Activated CD8-positive, alpha-beta memory T cell treated with anti-CD3 and anti-CD28 coated beads for 1 hour (primary cell): ENCODE results near the gene ST7.
"Not testable (repeated sequence)": the region's sequence is repeated elsewhere in the genome, so short reads cannot be mapped to it uniquely, and the experiment has no call there.

Source experiments
- DNase-seq, 2 donors: peaks; one replicate each; pipeline ENCODE4 v3.0.0-alpha.2; 2020; ENCODE audit warnings: low read depth in 1 of 2; ENCODE audit errors: extremely low read depth in 1 of 2

The ST7 gene

DNA sequence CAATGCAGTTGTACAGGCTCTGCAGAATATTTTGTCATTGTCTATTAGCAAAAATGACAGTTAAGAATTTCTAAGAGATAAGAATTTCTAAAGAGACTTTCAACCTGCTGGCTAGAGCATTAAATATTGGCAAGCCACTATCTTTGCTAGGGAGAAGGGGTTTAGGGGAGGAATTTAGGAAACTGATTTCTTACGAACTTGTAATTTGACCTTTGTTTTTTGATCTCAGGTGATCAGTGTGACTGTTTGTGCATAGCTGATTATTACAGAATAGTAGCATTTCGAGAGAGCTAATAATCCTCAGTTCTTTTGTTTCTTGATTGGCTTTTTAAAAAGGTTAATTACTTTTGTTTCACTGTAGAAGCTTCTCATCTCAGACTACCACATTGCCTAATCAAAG, 68.1 kb downstream of the ST7 start:
- DNase-seq, result no peak

DNA sequence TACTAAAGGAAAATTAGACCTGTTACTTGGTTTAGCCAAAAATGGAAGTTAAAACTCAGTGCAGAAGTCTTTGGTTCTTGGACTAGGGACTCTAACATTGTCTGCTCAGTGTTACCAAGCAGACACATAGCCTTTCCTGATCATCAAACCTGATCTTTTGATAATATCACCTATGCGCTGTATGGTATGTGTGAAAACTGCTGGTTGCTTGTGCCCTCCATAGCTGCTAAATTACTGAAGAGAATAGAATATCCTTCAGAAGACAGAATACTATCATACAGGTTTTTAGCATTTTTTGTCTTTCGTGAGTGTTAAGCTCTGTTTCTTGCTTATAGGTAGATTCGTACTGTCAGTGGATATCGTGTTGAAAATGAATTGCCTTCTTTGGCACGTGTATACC, 68.7 kb downstream of the ST7 start:
- no peak for DNase-seq

DNA sequence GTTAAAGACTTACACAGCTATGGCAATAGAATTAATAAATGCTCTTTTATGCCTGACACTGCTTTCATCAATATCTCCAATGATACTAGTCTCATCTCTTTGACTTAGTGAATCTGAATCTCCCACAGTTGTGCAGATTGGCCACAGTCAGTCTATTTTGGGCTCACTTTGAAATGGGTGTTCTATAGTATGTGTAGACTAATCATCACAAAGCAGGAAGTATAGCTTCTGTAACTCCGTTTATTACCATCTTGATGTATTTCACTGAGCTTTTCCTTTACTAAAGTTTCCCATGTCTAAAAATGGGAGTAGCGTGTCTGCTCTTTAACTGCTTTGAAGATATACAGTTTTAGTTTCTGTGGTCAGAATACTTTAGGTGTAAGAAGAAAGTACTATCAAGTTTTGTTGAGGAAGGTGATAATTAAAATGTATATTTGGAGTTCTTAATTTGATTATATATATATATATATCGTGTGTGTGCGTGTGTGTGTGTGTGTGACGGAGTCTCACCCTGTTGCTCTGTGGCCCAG, 70.1 kb downstream of the ST7 start:
- DNase-seq, result no peak

DNA sequence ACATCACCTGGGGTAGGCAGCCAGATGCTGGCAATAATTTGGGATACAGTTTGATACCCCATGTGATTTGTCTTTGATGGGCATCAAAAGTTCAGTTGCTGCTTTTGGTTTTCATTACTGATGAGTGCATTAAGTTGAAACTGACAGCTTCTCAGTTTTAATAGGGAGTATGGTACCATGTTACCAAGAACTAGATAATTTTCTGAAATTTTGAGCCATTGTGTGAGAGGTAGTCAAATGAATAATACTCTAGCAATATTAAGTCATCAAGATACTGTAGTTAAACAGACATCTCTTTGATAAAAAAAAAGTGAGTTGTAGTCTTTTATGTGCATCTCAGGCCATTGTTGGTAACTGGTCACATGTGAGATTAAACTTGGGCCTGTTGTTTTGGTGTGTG, 71.5 kb downstream of the ST7 start:
- DNase-seq, result no peak

DNA sequence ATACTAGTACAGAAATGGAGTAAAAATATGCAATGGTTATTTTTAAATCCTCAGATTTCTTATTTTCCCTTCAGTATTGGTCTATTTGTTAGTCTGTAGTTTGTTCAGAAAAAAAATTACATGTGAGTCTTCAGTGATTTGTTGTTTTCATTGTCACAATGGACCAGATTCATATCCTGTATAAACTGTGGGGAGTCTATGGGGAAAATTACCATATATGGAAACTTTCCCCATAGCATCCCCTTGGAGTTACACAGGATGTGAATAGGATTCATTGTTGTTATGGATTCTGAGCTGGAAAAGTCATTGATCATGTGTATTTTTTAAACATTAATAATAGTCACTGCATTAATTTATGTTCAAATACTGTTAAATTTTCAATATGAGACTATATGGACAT, 72.6 kb downstream of the ST7 start:
- DNase-seq, result no peak

DNA sequence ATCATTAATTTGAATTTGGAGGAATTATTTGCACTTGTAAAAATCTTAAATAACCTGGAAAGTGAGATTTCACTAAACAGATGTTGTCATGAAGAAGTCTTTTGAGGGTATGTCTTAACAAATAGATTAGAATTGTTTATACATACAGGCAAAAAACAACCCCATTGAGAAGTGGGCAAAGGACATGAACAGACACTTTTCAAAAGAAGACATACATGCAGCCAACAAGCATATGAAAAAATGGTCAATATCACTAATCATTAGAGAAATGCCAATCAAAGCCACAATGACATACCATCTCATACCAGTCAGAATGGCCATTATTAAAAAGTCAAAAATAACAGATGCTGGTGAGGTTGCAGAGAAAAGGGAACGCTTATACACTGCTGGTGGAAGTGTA, 77.0 kb downstream of the ST7 start:
- DNase-seq, result not testable (repeated sequence)

DNA sequence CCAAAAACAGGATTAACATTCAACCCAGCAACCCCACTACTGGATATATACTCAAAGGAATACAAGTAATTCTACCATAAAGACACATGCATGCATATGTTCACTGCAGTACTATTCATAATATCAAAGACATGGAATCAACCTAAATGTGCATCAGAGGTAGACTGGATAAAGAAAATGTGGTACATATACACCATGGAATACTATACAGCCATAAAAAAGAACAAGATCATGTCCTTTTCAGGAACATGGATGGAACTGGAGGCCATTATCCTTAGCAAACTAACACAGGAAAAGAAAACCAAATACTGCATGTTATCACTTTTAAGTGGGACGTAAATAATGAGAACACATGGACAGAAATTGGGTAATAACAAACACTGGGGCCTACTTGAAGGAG, 77.5 kb downstream of the ST7 start:
- DNase-seq, result not testable (repeated sequence)

DNA sequence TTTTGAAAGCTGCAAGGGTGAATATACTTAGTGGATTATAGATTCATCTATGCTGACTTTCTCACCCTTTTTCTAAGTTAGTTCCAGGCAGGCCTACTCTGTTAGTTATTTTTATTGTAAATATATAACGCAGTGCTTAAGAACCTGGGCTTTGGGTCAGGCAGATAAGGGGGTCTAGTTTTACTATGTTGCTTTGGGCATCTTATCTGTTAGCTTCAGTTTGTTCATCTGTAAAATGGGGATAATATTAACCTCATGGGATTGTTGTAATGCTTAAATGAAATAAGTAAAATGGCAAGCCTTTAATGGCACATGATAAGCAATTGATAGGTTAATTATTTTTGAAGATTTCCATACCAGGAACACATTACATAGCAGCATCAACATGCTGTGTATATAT, 79.5 kb downstream of the ST7 start:
- DNase-seq, result no peak

DNA sequence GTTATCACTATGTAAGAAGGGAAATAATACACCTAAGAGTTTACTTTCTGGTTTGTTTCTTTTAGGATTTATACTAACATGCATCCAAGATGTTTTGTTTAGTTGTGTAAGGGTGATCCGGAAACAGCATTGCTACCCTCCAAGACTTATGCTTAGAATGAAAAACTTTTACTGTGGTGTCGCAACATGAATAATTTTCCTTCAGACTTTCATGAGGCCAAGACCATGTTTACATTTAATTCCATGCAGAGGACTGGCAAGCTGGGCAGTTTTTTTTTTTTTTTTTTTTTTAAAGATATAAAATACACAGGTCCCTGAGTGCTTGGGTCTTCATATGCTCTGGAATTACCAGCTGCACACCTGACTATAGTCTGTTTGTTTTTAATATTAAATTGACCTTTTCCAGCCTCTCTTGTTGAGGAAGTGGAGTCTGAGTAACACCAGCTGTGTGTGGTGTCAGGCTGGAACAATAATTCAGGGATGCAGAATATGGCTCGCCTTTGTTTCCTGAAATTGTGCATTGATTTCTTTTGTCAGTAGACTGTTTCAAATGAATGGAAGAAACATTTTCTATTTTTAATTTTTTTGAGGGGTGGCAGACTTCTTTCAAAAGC, 81.7 kb downstream of the ST7 start:
- no peak for DNase-seq

DNA sequence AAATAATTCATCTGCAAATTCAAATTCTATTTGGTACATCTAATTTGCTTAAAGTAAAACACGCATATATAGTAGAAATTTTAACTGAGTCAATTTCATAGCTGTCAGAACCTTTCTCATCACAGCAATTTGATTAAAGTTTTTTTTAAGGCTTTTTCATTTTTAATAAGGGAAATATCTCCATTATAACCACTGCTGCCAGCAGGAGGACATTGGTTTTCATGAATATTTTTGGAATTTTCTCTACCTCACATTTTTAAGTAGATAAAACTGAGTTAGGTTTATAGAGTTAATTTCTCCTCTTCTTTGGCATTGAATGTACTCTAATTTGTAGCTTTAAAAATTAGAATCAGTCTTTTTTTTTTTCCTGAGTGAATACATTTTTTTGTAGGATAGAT, 82.2 kb downstream of the ST7 start:
- DNase-seq, result no peak

DNA sequence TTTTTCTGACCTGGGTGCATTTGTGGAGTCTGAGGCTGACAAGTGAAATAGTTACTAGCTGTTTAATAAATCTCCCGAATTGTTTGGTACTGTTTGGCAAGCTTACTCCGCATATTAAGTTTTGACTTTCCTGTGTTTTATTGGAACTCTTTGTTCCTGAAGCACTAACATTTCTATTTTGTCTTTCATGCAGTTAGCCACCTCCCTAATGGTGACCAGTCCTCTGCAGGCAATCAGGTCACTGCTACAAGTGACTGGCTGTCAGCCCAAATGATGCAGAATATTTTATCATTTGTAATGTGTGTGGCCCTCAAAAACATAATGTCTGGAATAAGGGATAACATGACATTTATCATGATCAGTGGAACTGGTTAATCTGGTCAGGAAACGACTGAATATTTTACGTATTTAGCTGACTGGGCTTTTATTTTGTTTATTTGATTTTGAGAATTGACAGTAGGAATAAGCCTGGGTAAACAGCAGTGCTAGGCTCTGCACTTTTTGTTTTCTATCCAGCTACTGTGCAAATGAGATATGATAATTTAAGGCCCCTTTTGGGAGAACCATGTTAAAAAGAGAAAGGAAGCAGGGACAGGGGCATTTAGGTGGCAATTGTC, 82.9 kb downstream of the ST7 start:
- DNase-seq, result no peak

DNA sequence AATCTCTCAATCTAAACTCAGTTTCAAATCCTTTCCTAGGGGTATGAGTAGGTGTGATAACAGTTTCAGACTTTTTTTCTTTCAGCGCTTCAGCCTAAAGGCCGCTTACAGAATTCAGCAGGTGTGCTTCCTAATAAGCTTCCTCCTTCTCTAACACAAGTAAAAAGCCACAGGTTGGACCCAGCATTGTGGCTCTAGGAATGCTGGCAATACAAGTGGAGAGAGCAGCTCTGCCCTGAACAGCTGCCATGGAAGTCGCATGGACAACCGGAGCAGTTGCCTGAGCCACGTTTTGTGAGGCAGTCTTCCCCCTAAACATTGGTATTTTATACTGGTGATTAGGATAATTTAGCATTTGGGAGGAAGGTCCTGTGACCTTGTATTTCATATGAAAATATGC, 83.5 kb downstream of the ST7 start:
- DNase-seq, result no peak

DNA sequence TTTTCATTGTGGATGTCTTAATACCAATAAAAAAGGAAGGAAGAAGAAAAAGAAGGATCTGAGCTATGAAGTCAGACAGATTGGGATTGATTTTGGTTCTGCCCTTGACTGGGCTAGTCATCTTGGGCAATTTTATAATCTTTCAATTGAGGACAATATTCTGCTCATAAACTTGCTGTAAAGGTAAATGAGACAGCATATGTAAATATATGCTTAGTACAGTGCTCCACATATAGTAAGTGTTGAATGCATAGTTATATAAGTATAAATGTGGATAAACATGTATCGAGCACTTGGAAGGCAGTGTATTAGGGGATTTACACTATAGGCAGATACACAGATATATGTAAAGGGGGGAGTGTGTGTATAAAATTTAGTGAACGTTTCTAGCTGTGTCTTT, 85.1 kb downstream of the ST7 start:
- no peak for DNase-seq

DNA sequence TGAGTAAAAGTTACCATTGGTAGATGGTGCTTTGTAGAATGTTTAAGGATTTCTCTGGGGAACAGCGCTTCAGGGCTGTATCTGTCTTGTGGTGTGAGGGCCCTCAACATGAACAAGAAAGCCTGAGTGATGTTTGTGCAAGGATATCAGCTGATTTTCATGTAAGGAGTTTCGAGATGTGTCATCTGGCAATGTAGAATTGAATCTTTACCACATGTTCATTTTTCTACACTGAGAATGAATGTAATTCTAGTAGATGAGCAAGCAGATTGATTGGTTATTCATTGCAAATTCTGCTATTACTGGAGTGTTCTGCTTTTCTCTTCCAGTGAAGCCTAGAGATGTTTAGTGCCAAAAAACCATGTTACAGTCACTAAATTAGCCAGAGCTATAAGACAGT, 87.7 kb downstream of the ST7 start:
- no peak for DNase-seq

DNA sequence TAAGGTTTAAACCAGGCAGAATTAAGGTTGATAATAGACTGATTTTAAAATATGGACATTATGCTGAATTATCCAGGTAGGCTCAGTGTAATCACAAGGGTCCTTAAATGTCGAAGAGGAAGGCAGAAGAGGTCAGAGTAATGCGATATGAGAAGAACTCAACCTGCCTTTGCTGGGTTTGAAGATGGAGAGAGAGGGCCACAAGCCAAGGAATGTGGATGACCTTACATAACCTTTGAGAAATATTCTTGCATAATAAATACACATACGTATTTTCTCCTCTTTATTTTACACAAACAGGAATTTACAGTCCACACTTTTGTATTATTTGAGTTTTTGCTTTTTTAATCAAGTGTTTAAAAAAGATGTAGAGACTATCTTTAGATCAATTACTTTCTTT, 88.5 kb downstream of the ST7 start:
- no peak for DNase-seq

DNA sequence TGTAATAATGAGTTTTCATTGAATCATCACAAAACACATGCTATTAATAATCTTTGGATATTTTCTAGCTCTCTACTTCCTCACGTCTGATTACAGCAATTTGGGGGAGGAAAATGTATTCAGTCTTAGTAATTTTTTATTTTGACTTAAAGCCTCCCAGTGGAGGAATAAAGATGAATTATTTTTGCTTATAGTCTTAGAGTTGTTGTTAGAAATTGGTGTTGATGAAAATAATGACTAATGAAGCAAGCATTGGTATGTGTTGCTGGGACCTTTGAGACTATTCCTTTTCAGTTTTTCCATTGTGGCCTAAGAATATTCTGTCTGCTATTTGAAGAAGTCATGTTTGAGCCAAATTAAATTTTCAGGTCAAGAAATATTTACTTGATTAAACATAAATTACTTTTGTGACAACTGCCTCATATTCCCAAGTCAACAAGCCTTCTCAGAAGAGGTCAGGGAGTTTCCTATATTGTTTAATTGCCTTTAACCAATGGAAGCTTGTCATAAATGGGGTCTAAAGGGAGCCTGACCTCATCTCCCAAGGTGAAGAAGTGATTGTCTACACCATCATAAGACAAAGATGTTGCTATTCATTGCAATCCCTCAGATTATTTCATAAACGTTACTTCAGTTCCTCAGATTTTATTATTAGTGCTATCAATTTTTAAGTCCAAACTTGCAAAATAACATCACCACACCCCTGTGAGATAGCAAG, 90.0 kb downstream of the ST7 start:
- DNase-seq, result no peak

DNA sequence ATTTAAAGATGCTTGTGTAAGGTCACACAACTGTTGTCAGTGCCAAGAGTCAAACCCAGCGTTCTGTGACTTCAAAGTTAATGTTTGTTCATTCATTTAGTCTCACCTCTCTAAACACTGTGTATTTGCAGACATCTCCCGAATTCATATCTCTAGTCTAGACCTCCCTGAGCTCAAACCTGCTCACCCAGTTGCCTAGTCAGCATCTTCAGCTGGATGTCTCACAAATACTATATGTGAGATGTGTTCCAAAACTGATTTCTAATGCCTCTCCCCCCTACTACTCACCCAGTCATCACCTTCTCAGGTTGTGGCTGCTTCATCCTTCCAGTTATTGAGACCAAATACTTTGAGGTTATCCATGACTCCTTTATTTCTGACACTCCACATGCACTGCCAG, 91.4 kb downstream of the ST7 start:
- no peak for DNase-seq

DNA sequence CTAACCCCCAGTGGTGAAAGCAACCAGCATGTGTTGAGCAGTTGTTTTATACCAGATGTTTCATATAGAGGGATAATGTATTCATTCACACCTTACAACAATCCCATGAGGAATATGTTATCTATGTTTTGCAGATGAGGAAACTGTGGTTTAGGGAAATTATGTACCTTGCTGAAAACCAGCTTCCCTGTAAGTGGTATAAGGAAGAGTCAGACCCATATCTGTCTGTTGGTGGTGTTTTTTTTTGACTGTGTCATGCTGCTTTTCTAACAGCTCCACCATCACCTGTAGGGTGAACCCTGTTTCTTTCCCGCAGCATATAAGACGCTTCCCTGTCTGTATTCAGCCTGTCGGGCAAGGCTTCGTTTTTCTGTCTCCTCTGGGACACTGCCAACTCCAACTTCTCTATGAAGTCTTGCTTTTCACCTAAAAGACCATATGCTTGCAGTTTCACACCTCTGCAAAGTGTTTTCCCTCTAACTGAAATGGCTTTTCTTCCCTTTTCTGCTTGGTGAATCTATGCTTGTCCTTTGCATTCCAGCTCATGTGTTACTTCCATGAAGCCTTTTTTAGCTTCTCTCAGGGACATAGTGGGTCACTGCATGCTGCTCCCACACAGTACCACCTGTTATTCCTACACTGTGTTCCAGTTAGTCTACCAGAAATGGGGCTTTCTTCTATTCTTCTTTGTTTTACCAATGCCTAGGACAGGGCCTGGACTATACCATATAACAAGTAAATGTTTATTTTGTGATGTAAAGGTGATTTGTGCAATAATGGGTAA, 92.8 kb downstream of the ST7 start:
- no peak for DNase-seq

DNA sequence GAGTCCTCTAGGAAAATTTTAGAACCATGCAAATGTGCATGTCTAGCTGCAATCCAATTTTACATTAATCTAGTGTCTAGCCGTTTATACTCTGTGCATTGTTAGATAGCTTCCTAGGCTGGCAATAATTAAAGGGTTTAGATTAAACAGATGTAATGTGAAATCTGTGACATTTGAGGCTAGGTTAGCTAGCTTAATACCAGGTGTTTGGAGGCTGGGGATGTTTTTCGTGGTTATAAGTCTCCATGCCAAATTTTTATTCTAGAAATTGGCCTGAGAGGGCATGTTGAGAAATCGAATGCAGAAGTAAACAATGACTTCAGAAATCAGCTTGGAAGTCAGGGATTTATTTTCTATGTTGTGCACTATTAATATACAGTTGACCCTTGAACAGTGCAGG, 94.2 kb downstream of the ST7 start:
- DNase-seq, result no peak

DNA sequence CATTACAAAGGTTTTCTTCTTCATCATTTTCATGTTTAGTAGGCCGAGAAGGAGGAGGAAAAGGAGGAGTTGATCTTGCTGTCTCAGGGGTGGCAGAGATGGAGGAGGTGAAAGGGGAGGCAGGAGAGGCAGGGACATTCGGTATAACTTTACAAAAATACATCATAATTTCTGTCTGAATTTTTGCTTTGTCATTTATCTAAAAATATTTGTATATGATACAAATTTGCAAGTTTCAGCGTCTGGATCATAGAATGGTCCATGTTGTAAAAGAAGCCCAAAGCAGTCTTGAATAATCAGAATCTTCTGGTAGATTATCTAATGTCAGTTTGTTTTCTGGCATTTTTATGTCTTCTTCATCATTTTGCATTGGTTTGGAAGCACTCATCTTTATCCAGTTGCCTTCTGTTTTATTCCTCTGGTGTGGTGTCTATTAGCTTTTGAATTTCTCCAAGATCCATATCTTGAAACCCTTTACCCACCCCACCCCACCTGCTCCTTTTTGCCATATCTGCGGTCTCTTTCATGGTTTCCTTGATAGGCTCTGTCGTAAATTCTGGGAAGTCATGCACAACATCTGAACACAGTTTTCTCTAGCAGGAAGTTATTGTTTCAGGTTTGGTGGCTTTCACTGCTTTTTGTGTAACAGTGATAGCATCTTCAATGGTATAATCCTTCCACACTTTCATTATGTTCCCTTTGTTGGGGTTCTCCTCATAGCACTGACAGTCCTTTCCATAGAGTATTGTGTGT, 95.0 kb downstream of the ST7 start:
- no peak for DNase-seq

DNA sequence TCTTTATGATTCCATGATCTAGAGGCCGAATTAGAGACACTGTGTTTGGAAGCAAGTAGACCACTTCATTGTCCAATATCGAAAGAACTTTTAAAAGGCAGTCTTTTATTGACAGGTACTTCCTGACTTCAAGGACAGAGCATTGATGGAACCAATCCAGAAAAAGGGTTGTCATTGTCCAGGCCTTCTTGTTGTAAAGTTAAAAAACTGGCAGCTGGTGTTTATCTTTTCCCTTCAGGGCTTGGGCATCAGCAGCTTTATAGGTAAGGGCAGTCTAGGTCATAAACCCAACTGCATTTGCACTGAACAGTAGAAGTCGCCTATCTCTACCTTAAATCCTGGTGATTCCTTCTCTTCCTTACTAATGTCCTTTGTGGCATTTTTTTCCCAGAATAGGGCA, 95.6 kb downstream of the ST7 start:
- no peak for DNase-seq
